Measurements from ENCODE around the gene FAM163B. TPM values are rescaled to one million over a fixed set of nuclear protein-coding genes. Genes with fewer than 3 reads are reported as not detected.

The FAM163B gene
- total RNA-seq, 1 donor from 2014 or later: not detected

GRCh38 chr9:133571896-133572595 lies 37.1 kb downstream of the FAM163B start:
- Mint-ChIP-seq H3K9me3 (no peaks in the 10 kb centered on the region), H3K4me3 (no peak overlapping the region), H3K4me1 (peaks cover 16% of the 10 kb centered on the region), H3K36me3 (ENCODE audit: low read depth) (no peaks in the 10 kb centered on the region), H3K27me3 (ENCODE audit: low read depth) (peaks cover 6% of the 10 kb centered on the region), H3K27ac (ENCODE audit: unreplicated experiment) (no peak overlapping the region)
- no peak for TF ChIP-seq CTCF (conservative IDR thresholded peaks at IDR 0.05)
- DNase-seq (ENCODE audit: low read depth, low spot score): no peak

- no peak for DNase-seq (ENCODE audit: low read depth, low spot score)
- Mint-ChIP-seq H3K9me3 (no peaks in the 10 kb centered on the region), H3K27ac (ENCODE audit: unreplicated experiment) (no peak overlapping the region), H3K27me3 (ENCODE audit: low read depth) (peaks cover 3% of the 10 kb centered on the region), H3K36me3 (ENCODE audit: low read depth) (no peaks in the 10 kb centered on the region), H3K4me1 (peaks cover 10% of the 10 kb centered on the region), H3K4me3 (no peak overlapping the region)
- TF ChIP-seq CTCF (conservative IDR thresholded peaks at IDR 0.05): no peak
Observed at GRCh38 chr9:133571391-133571890, 37.7 kb downstream of the FAM163B start.

GRCh38 chr9:133570691-133571080 lies 38.5 kb downstream of the FAM163B start:
- no peak overlapping the region for H3K4me3 Mint-ChIP-seq

GRCh38 chr9:133569891-133570690 lies 39.1 kb downstream of the FAM163B start:
- H3K4me1 Mint-ChIP-seq: peaks cover 8% of the 10 kb centered on the region
- H3K27ac Mint-ChIP-seq (ENCODE audit: unreplicated experiment): no peak overlapping the region
- TF ChIP-seq CTCF (conservative IDR thresholded peaks at IDR 0.05): no peak
- no peaks in the 10 kb centered on the region for H3K9me3 Mint-ChIP-seq
- DNase-seq (ENCODE audit: low read depth, low spot score): no peak
- no peak overlapping the region for H3K4me3 Mint-ChIP-seq
- H3K36me3 Mint-ChIP-seq (ENCODE audit: low read depth): no peaks in the 10 kb centered on the region
- H3K27me3 Mint-ChIP-seq (ENCODE audit: low read depth): peaks cover 3% of the 10 kb centered on the region

More at GRCh38 chr9:133570691-133571080, 38.5 kb downstream of the FAM163B start:
- no peak overlapping the region for H3K27ac Mint-ChIP-seq (ENCODE audit: unreplicated experiment)
- no peak for DNase-seq (ENCODE audit: low read depth, low spot score)
- no peaks in the 10 kb centered on the region for H3K36me3 Mint-ChIP-seq (ENCODE audit: low read depth)
- H3K4me1 Mint-ChIP-seq: peaks cover 8% of the 10 kb centered on the region
- peaks cover 3% of the 10 kb centered on the region for H3K27me3 Mint-ChIP-seq (ENCODE audit: low read depth)
- no peaks in the 10 kb centered on the region for H3K9me3 Mint-ChIP-seq
- no peak for TF ChIP-seq CTCF (conservative IDR thresholded peaks at IDR 0.05)

- Mint-ChIP-seq H3K36me3 (ENCODE audit: low read depth) (no peaks in the 10 kb centered on the region), H3K4me1 (peaks cover 8% of the 10 kb centered on the region), H3K27ac (ENCODE audit: unreplicated experiment) (no peak overlapping the region), H3K9me3 (no peaks in the 10 kb centered on the region), H3K4me3 (no peak overlapping the region), H3K27me3 (ENCODE audit: low read depth) (peaks cover 3% of the 10 kb centered on the region)
- TF ChIP-seq CTCF (conservative IDR thresholded peaks at IDR 0.05): no peak
- DNase-seq (ENCODE audit: low read depth, low spot score): no peak
Observed at GRCh38 chr9:133569121-133569785, 39.9 kb downstream of the FAM163B start.

Measured in neural crest cell (in vitro differentiated cells).